ENCODE measurements around the gene XYLB. TPM values are rescaled to one million over a fixed set of nuclear protein-coding genes. Genes with fewer than 3 reads are reported as not detected.

Gene XYLB
- total RNA-seq, 1 donor, result 10.1 TPM

DNA sequence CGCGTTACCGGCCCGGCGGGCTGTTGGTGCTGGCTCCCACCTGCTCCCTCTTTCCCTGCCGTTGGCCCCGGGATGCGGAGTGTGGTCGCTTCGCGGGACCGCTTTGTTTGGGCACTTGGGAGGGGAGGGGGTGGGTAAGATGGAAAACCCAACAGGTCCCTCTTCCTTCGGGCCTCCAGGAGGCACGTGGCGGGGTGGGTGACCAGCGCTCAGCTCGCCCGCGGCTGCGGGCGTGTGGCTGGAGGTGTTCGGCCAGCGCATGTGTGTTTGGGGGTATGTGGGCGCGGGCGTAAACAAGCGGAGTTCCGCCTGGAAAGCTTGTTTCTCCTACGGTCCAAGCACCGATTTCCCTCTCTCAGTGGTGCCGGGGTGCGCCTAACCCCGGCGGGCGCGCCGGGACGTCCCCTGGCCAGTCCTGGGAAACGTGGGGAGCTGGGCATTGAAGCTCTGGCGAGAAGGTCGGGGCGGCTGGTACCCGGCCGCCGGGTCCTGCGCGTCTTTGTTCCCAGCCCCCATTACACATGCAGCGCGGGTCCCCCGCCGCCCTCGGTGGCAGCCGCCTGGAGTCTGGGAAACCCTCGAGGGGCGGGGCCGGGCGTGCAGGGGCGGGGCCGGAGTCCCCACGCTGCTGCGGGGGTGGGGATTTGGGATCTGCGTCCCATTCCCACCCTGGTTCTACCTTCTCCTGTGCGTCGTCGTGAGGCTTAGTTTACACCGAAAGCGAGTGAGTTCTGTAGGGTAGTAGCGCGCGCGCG, 108.5 kb downstream of the XYLB start:
- Histone ChIP-seq H3K4me1 (ENCODE audit: insufficient read depth, low read length) (peaks cover 23% of the 10 kb centered on the region), H3K4me3 (ENCODE audit: insufficient read depth, low read length) (peak overlapping the region; percentile 75), H4K20me1 (ENCODE audit: insufficient read depth, low read length) (peaks cover 8% of the 10 kb centered on the region), H3K4me2 (ENCODE audit: insufficient read depth, low read length) (peak overlapping the region; percentile 90), H3K9me3 (ENCODE audit: low read depth, low read length) (no peaks in the 10 kb centered on the region), H3K36me3 (ENCODE audit: insufficient read depth, low read length) (no peaks in the 10 kb centered on the region), H3K27ac (ENCODE audit: low read depth, low read length) (no peak overlapping the region), H3K79me2 (ENCODE audit: insufficient read depth, low read length) (peaks cover 6% of the 10 kb centered on the region), H2AFZ (ENCODE audit: low read length) (peak overlapping the region; percentile 73), H3K27me3 (ENCODE audit: insufficient read depth, low read length) (no peaks in the 10 kb centered on the region)
- peak; percentile 94 for DNase-seq (ENCODE audit: insufficient read length, low spot score, missing footprints)
- TF ChIP-seq, protein P1, sequence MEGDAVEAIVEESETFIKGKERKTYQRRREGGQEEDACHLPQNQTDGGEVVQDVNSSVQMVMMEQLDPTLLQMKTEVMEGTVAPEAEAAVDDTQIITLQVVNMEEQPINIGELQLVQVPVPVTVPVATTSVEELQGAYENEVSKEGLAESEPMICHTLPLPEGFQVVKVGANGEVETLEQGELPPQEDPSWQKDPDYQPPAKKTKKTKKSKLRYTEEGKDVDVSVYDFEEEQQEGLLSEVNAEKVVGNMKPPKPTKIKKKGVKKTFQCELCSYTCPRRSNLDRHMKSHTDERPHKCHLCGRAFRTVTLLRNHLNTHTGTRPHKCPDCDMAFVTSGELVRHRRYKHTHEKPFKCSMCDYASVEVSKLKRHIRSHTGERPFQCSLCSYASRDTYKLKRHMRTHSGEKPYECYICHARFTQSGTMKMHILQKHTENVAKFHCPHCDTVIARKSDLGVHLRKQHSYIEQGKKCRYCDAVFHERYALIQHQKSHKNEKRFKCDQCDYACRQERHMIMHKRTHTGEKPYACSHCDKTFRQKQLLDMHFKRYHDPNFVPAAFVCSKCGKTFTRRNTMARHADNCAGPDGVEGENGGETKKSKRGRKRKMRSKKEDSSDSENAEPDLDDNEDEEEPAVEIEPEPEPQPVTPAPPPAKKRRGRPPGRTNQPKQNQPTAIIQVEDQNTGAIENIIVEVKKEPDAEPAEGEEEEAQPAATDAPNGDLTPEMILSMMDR (IDR thresholded peaks at IDR 0.05; ENCODE audit: extremely low read depth, low read depth, low read length), result no peak

DNA sequence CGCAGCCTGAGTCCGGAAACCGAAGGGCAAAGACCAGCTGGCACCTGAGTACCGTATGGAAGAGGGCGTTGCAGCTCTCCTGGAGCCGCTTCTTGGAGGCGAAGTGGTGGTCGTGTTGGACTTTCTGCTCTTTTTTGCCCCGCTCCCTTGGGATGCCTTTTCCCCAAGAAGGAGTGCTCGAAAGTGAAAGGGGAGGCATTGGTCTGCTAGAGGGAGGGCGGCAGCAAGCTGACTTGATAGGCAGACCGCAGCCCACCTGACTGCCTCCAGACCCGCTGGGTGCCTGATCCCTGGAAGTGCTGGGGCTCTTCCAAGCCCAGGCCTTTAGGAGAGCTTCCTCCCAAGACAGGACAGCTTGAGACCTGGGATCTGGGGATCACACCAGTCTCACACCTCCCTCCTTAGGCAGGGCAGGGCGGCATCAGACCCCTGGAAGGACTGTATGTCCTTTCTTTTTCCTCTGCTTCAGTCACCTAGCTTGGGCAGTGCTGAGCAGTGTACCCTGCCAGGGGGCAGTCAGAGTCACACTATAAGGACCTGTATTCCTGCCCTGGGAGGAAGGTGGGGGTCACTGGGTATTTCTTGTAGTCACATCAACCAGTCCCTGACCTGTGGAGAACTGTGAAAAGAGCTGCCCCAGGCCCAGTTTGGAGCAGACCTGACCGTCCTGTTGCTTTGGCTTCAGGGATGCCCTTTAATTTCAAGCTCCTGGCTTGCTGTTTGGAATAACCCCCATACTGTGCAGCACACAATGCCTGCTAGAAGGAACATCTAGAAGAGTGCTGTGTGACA, 109.2 kb downstream of the XYLB start:
- TF ChIP-seq, protein P1 (IDR thresholded peaks at IDR 0.05; ENCODE audit: extremely low read depth, low read depth, low read length), result no peak
- H4K20me1 ChIP-seq (ENCODE audit: insufficient read depth, low read length), result peaks cover 8% of the 10 kb centered on the region
- H2AFZ ChIP-seq (ENCODE audit: low read length), result peak overlapping the region; percentile 73
- H3K4me1 ChIP-seq (ENCODE audit: insufficient read depth, low read length), result peaks cover 23% of the 10 kb centered on the region
- H3K79me2 ChIP-seq (ENCODE audit: insufficient read depth, low read length), result peaks cover 6% of the 10 kb centered on the region
- H3K27ac ChIP-seq (ENCODE audit: low read depth, low read length), result no peak overlapping the region
- no peaks in the 10 kb centered on the region for H3K36me3 ChIP-seq (ENCODE audit: insufficient read depth, low read length)
- peak overlapping the region; percentile 75 for H3K4me3 ChIP-seq (ENCODE audit: insufficient read depth, low read length)
- peak; percentile 91 for DNase-seq (ENCODE audit: insufficient read length, low spot score, missing footprints)
- H3K4me2 ChIP-seq (ENCODE audit: insufficient read depth, low read length), result peak overlapping the region; percentile 90
- no peaks in the 10 kb centered on the region for H3K27me3 ChIP-seq (ENCODE audit: insufficient read depth, low read length)
- H3K9me3 ChIP-seq (ENCODE audit: low read depth, low read length), result no peaks in the 10 kb centered on the region

DNA sequence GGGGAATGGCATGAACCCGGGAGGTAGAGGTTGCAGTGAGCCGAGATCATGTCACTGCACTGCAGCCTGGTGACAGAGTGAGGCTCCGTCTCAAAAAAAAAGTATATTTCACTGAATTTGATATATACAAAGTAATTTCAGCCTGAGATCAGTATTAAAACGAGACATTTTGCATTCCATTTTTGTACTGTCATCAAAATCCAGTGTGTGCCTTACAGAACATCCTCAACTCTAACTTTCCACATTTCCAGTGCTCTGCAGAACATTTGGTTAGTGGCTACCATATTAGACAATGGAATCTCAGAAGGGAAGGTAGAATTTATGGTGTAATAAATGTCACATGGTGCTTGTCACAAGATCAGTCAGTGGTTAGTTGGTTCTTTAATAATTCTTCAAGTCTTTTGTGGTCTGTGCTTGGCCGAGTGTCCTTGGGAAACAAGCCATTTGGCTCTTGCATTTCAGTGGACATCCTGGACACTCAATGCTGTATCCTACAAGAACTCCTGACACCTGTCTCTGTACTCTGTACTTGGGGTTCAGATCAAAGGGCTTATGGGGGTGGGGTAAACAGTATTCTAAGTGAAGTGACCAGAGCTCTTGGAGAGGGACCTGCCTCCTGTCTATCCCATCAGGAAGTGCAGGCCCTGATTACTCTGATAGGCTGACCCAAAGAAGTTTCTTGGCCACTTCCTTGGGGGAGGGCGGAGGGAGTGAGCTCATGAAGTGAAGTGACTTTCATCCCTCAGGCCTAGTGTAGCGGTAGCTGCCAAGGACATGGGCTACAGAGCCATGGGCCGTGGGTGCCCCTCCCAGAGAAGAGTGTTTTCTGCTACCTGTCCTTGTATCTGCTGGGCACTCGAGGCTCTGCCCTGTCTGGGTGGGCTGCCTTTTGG, 110.8 kb downstream of the XYLB start:
- H3K79me2 ChIP-seq (ENCODE audit: insufficient read depth, low read length), result peaks cover 6% of the 10 kb centered on the region
- no peak overlapping the region for H2AFZ ChIP-seq (ENCODE audit: low read length)
- H3K4me2 ChIP-seq (ENCODE audit: insufficient read depth, low read length), result no peak overlapping the region
- DNase-seq (ENCODE audit: insufficient read length, low spot score, missing footprints), result peak; percentile 77
- TF ChIP-seq, protein P1 (IDR thresholded peaks at IDR 0.05; ENCODE audit: extremely low read depth, low read depth, low read length), result no peak
- peaks cover 8% of the 10 kb centered on the region for H4K20me1 ChIP-seq (ENCODE audit: insufficient read depth, low read length)
- H3K4me3 ChIP-seq (ENCODE audit: insufficient read depth, low read length), result no peak overlapping the region
- peaks cover 23% of the 10 kb centered on the region for H3K4me1 ChIP-seq (ENCODE audit: insufficient read depth, low read length)
- H3K9me3 ChIP-seq (ENCODE audit: low read depth, low read length), result no peaks in the 10 kb centered on the region
- H3K36me3 ChIP-seq (ENCODE audit: insufficient read depth, low read length), result no peaks in the 10 kb centered on the region
- H3K27ac ChIP-seq (ENCODE audit: low read depth, low read length), result no peak overlapping the region
- no peaks in the 10 kb centered on the region for H3K27me3 ChIP-seq (ENCODE audit: insufficient read depth, low read length)

All from osteoblast (primary cell).